HG03095 (cell line): Measurements from ENCODE around the gene NACC2.

Experiments
- ATAC-seq: cut with Tn5 transposase; IDR thresholded peaks from one replicate; pipeline ENCODE4 v1.9.1; 2021; ENCODE audit warnings: moderate library complexity; ENCODE audit not compliant: unreplicated experiment

The NACC2 gene

GRCh38 chr9:135985889-135986288 lies 109.2 kb downstream of the NACC2 start:
- ATAC-seq, result no peak

GRCh38 chr9:135985459-135985774 lies 109.7 kb downstream of the NACC2 start:
- no peak for ATAC-seq

- ATAC-seq, result no peak
These were observed 110.9 kb downstream of the NACC2 start for GRCh38 chr9:135984072-135984710.

GRCh38 chr9:135983208-135984071 lies 111.6 kb downstream of the NACC2 start:
- ATAC-seq, result no peak

- no peak for ATAC-seq
These were observed 112.4 kb downstream of the NACC2 start for GRCh38 chr9:135982499-135983207.

GRCh38 chr9:135980926-135981630 lies 114.0 kb downstream of the NACC2 start:
- no peak for ATAC-seq

GRCh38 chr9:135979547-135980166 lies 115.4 kb downstream of the NACC2 start:
- no peak for ATAC-seq

GRCh38 chr9:135978642-135979546 lies 116.2 kb downstream of the NACC2 start:
- ATAC-seq, result no peak

- no peak for ATAC-seq
These were observed 118.1 kb downstream of the NACC2 start for GRCh38 chr9:135976944-135977343.

- ATAC-seq, result no peak
These were observed 118.6 kb downstream of the NACC2 start for GRCh38 chr9:135976531-135976930.

GRCh38 chr9:135975834-135976233 lies 119.3 kb downstream of the NACC2 start:
- ATAC-seq, result no peak

- no peak for ATAC-seq
These were observed 120.9 kb downstream of the NACC2 start for GRCh38 chr9:135974220-135974573.

GRCh38 chr9:135973277-135974219 lies 121.5 kb downstream of the NACC2 start:
- no peak for ATAC-seq

- ATAC-seq, result no peak
These were observed 123.2 kb downstream of the NACC2 start for GRCh38 chr9:135971892-135972291.

GRCh38 chr9:135971111-135971766 lies 123.8 kb downstream of the NACC2 start:
- no peak for ATAC-seq

- ATAC-seq, result no peak
These were observed 124.8 kb downstream of the NACC2 start for GRCh38 chr9:135970128-135970815.

- ATAC-seq, result no peak
These were observed 125.9 kb downstream of the NACC2 start for GRCh38 chr9:135969064-135969683.
